B cell (primary cell): ENCODE results near the gene RALY.

Experiments used
- CTCF ChIP-seq: fragments of 200-600 bp; IDR thresholded peaks from one replicate; pipeline ENCODE4 v1.8.0; 2022; ENCODE audit warnings: antibody characterized with exemption, mild to moderate bottlenecking
- EZH2 ChIP-seq: IDR thresholded peaks from 2 replicates; pipeline ENCODE4 v1.6.1; 2012; ENCODE audit warnings: borderline replicate concordance, low read depth, mild to moderate bottlenecking, moderate library complexity, low read length; ENCODE audit not compliant: insufficient read depth, poor library complexity, severe bottlenecking

DNA sequence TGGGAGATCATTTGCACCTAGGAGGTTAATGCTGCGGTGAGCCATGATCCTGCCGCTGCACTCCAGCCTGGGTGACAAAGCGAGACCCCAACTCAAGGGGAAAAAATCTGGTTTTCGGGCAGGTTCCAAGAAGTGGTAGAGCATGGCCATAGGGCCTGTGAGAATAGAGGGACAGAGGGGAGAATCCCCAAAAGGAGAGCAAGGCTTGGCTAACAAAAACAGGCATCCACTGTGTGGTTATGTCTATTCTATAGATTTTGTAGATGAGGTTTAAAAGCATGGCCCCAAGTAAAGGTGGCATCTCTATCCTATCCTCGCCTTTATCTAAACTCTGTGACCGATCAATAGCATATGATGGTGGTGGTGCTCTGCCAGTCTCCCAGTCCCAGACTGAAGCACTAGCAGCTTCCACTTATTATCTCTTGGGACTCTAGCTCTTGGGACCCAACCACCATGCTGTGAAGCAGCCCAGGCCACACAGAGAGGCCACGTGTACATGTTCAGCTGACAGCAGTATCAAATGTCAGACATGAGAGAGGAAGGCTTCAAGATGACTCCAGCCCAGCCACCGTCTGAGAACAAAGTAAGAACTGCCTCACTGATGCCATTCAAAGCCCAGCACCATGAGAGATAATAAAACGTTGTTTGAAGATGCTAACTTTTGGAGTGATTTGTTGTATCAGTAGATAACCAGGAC is 90.7 kb downstream of the RALY start:
- TF ChIP-seq CTCF (no peak), EZH2 (no peak)
